Prostate gland (tissue), 2 donors: Measurements from ENCODE around the gene RGPD8. TPM values are rescaled to one million over a fixed set of nuclear protein-coding genes. Genes with fewer than 3 reads are reported as not detected.

Source experiments
- DNase-seq: peaks from one replicate; pipeline ENCODE4 v3.0.0-alpha.2; 2019; ENCODE audit warnings: low spot score
- H3K27ac ChIP-seq, 2 donors: fragments of 200-600 bp; sonication (generic); 2 replicates each; pipeline ENCODE4 v1.5.1; 2017 to 2019
- H3K27me3 ChIP-seq: fragments of 200-600 bp; sonication (generic); replicated peaks from 2 replicates; pipeline ENCODE4 v1.5.1; 2019; ENCODE audit not compliant: insufficient read depth
- H3K36me3 ChIP-seq, 2 donors: fragments of 200-600 bp; sonication (generic); 1 replicate in 1 of 2; 2 replicates in 1 of 2; pipeline versions ENCODE4 v1.5.1 to v1.8.1; 2017 to 2019
- H3K4me1 ChIP-seq: fragments of 200-600 bp; sonication (generic); replicated peaks from 2 replicates; pipeline ENCODE4 v1.5.1; 2019
- H3K4me3 ChIP-seq, 2 donors: fragments of 200-600 bp; sonication (generic); 2 replicates each; pipeline ENCODE4 v1.5.1; 2017 to 2019
- H3K9me3 ChIP-seq: fragments of 200-600 bp; sonication (generic); 2 replicates; pipeline ENCODE4 v1.5.1; 2017
- CTCF ChIP-seq, 4 experiments: fragments of 200-600 bp in 2 of 4; fragments of 450-650 bp in 2 of 4; sonication (generic) in 2 of 4; IDR thresholded peaks; 1 replicate in 3 of 4; 2 replicates in 1 of 4; pipeline ENCODE4 v1.5.1; 2016 to 2019; ENCODE audit warnings: antibody characterized with exemption in 4 of 4, mild to moderate bottlenecking in 2 of 4, moderate library complexity in 2 of 4
- POLR2A ChIP-seq: fragments of 450-650 bp; IDR thresholded peaks from one replicate; pipeline ENCODE4 v1.6.1; 2016; ENCODE audit warnings: antibody characterized with exemption, mild to moderate bottlenecking
- POLR2AphosphoS5 ChIP-seq: sonication (generic); formaldehyde crosslinking; IDR thresholded peaks from one replicate; pipeline ENCODE4 v1.6.1; 2017; ENCODE audit warnings: antibody characterized with exemption
- WGBS: methylation state at CpG from one replicate; pipeline ENCODE4 v1.1.5; 2018; 5-methylcytosine and 5-hydroxymethylcytosine counted together
- intact Hi-C: fragments of 100-400 bp; cut with DNase I; formaldehyde crosslinking; loops from one replicate; pipeline ENCODE4 v1.14.2; 2022
- small RNA-seq, 2 donors: library from RNA; depleted of rRNA; stranded (forward); fragments of <200 nt; gene quantifications; one replicate each; pipeline ENCODE3, GENCODE V24; 2016
- total RNA-seq, 2 donors: library from RNA; depleted of rRNA; stranded (reverse); fragments of >200 nt; gene quantifications; one replicate each; pipeline ENCODE4 v1.1.0, GENCODE V29; 2016

Gene RGPD8
- total RNA-seq, 2 donors from 2014 or later, result 14.3 to 15.6 TPM

GRCh38 chr2:112321375-112322320 lies 111.8 kb downstream of the RGPD8 start:
- intact Hi-C loops, result no loop called here
- WGBS, result 92% methylated on average over 3 of the region's 3 CpGs
- no peak overlapping the region for H3K4me3 ChIP-seq
- H3K9me3 ChIP-seq, result no peaks in the 10 kb centered on the region
- H3K36me3 ChIP-seq, result no peaks in the 10 kb centered on the region
- H3K27ac ChIP-seq, result no peak overlapping the region
- no peaks in the 10 kb centered on the region for H3K4me1 ChIP-seq
- no peaks in the 10 kb centered on the region for H3K27me3 ChIP-seq
- TF ChIP-seq POLR2A (no peak), CTCF (IDR thresholded peaks at IDR 0.05) (no peak), POLR2AphosphoS5 (no peak)
- DNase-seq, result no peak

Small RNAs within 50 kb of the gene (small RNA-seq; reads per million reads assigned to genes)
- 0 reads per million in 2 donors for gene AC115115.1

Other genes with a start within 250 kb of the RGPD8 start
- gene ZC3H8, start 178.6 kb downstream of the RGPD8 start, total RNA-seq, result 1 to 10 TPM; 3.3 to 4.9 TPM
- gene ZC3H6, start 158.0 kb downstream of the RGPD8 start, total RNA-seq, result 10 to 100 TPM; 10.2 to 10.5 TPM
- 10 to 100 TPM in 1 of 2 donors, 1 to 10 TPM in 1; 8.2 to 12.0 TPM for gene TTL, start 48.5 kb upstream of the RGPD8 start, total RNA-seq
- gene POLR1B, start 108.8 kb upstream of the RGPD8 start, total RNA-seq, result 10 to 100 TPM; 13.1 to 14.0 TPM
- gene CHCHD5, start 151.0 kb upstream of the RGPD8 start, total RNA-seq, result 10 to 100 TPM; 26.3 to 35.4 TPM
- 10 to 100 TPM; 10.7 to 34.1 TPM for gene SLC20A1, start 212.3 kb upstream of the RGPD8 start, total RNA-seq